Natural killer cell treated with Interleukin-12 subunit alpha and Interleukin-12 subunit beta and Interleukin-15 and Interleukin-18, amount 100 ng/mL, for 72 hours (primary cell): ENCODE results near the gene BTAF1. TPM values are rescaled to one million over a fixed set of nuclear protein-coding genes. Genes with fewer than 3 reads are reported as not detected.

Source experiments
- ATAC-seq, 2 donors: fragments of 150-1000 bp; cut with Tn5 transposase in 1 of 2; sonication (Bioruptor Pico), chemical (Tn5 transposase) in 1 of 2; 2 replicates each; pipeline ENCODE4 v1.10.0; 2021
- DNase-seq: peaks from one replicate; pipeline ENCODE4 v3.0.0; 2022; ENCODE audit warnings: low spot score
- H3K27ac Mint-ChIP-seq, 2 donors: 1 replicate in 1 of 2; 2 replicates in 1 of 2; pipeline ENCODE4 v1.8.0; 2022; ENCODE audit warnings: mixed read lengths in 2 of 2, mild to moderate bottlenecking in 1 of 2, moderate library complexity in 1 of 2
- H3K27me3 Mint-ChIP-seq, 2 donors: 1 replicate in 1 of 2; 2 replicates in 1 of 2; pipeline ENCODE4 v1.8.0; 2022; ENCODE audit warnings: mixed read lengths in 2 of 2
- H3K36me3 Mint-ChIP-seq: one replicate; pipeline ENCODE4 v1.8.0; 2022; ENCODE audit warnings: mixed read lengths
- H3K4me1 Mint-ChIP-seq, 2 donors: 1 replicate in 1 of 2; 2 replicates in 1 of 2; pipeline ENCODE4 v1.8.0; 2022; ENCODE audit warnings: low read depth in 2 of 2, mixed read lengths in 2 of 2, mild to moderate bottlenecking in 1 of 2
- H3K4me3 Mint-ChIP-seq: one replicate; pipeline ENCODE4 v1.8.0; 2022; ENCODE audit warnings: mixed read lengths
- H3K9me3 Mint-ChIP-seq: 2 replicates; pipeline ENCODE4 v1.8.0; 2022; ENCODE audit warnings: mixed read lengths
- total RNA-seq, 2 donors: library from RNA; stranded (reverse); gene quantifications; one replicate each; pipeline ENCODE4 v1.2.3, GENCODE V29; 2022

BTAF1 gene
- total RNA-seq, 2 donors from 2014 or later: 57.2 to 74.0 TPM

GRCh38 chr10:92066386-92066785 is 142.8 kb downstream of the BTAF1 start:
- ATAC-seq: no peak
- DNase-seq: no peak
- Mint-ChIP-seq H3K4me3 (no peak overlapping the region), H3K27ac (no peak overlapping the region), H3K4me1 (no peaks in the 10 kb centered on the region), H3K36me3 (no peaks in the 10 kb centered on the region), H3K27me3 (no peaks in the 10 kb centered on the region), H3K9me3 (no peaks in the 10 kb centered on the region)

- ATAC-seq: no peak
- Mint-ChIP-seq H3K4me1 (no peaks in the 10 kb centered on the region), H3K9me3 (no peaks in the 10 kb centered on the region), H3K4me3 (no peak overlapping the region), H3K27ac (no peak overlapping the region), H3K36me3 (no peaks in the 10 kb centered on the region), H3K27me3 (no peaks in the 10 kb centered on the region)
- DNase-seq: no peak
Measured at GRCh38 chr10:92068900-92069299, 145.3 kb downstream of the BTAF1 start.

GRCh38 chr10:92074126-92074887 is 150.7 kb downstream of the BTAF1 start:
- ATAC-seq (no peak), DNase-seq (no peak)
- Mint-ChIP-seq H3K36me3 (no peaks in the 10 kb centered on the region), H3K4me3 (no peak overlapping the region), H3K4me1 (no peaks in the 10 kb centered on the region), H3K9me3 (no peaks in the 10 kb centered on the region), H3K27me3 (no peaks in the 10 kb centered on the region), H3K27ac (no peak overlapping the region)

DNA sequence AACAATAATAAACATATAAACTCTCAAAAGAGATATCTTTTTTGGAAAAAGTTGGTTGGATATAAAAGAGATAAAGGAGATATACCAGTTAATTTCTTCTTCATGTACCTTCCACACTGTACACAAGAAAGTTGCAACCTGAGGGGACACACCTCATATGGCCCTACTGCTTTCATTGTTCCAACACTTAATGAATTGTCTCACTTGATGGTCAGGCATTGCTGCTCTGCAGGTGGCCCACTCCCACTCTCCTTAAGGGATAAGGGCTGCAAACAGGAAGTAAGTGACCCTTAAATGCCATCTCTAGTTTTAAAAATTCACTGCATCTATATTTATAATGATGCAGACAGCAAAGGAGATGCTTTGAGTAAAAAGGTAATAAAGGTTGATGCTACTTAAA is 152.3 kb downstream of the BTAF1 start:
- no peak for DNase-seq
- Mint-ChIP-seq H3K36me3 (peaks cover 6% of the 10 kb centered on the region), H3K27me3 (no peaks in the 10 kb centered on the region), H3K27ac (no peak overlapping the region), H3K4me3 (no peak overlapping the region), H3K4me1 (no peaks in the 10 kb centered on the region), H3K9me3 (no peaks in the 10 kb centered on the region)
- no peak for ATAC-seq

DNA sequence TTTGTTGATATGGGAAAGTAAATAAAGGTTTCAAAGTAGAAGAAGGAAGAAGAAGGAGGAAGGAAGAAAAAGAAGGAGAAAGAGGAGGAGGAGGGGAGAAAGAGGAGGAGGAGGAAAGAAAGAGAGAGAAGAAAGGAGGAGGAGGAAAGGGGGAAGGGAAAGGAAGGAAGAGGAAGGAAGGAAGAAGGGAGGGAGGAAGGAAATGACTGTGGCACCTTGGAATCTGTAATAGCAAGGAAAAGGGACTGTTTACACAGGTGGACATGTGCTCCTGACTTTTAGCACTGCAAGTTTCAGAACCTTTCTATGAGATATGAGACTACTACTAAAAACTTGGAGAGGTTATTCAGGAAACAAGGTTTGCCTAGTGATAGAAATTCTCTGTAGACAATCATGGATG is 153.2 kb downstream of the BTAF1 start:
- ATAC-seq (no peak), DNase-seq (no peak)
- H3K9me3 Mint-ChIP-seq: no peaks in the 10 kb centered on the region
- H3K4me1 Mint-ChIP-seq: no peaks in the 10 kb centered on the region
- peaks cover 12% of the 10 kb centered on the region for H3K36me3 Mint-ChIP-seq
- H3K27ac Mint-ChIP-seq: no peak overlapping the region
- no peak overlapping the region for H3K4me3 Mint-ChIP-seq
- H3K27me3 Mint-ChIP-seq: no peaks in the 10 kb centered on the region

DNA sequence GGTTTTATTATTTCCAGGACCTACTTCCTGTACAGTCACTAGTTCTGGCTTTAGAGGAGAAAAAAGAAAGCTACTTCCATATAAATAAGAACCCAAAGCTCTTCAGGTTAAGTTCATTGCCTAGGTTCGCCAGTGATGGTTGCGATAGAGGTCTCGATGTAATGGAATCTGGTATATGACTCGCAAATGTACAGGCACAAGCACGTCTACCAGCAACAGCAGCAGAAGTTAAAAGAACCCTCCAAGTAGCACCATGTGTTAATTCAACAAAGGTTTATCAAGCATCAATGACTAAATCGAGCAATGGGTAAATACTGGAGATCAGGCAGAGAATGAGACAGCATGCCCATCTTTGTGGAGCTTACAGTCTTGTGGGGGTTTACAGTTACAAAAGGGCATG is 155.4 kb downstream of the BTAF1 start:
- Mint-ChIP-seq H3K36me3 (peaks cover 12% of the 10 kb centered on the region), H3K4me1 (peaks cover 0 to 3% of the 10 kb centered on the region in 2 donors), H3K27me3 (no peaks in the 10 kb centered on the region), H3K9me3 (no peaks in the 10 kb centered on the region), H3K27ac (no peak overlapping the region), H3K4me3 (no peak overlapping the region)
- ATAC-seq (no peak), DNase-seq (no peak)

Other genes starting within 250 kb of the BTAF1 start
- 10 to 100 TPM; 22.5 to 31.7 TPM for gene TNKS2, start 125.3 kb upstream of the BTAF1 start, total RNA-seq
- gene FGFBP3, start 14.3 kb upstream of the BTAF1 start, total RNA-seq: 1 to 10 TPM in 1 of 2 donors, under 1 TPM in 1; 0.81 to 1.5 TPM